Activated CD8-positive, alpha-beta memory T cell treated with anti-CD3 and anti-CD28 coated beads for 48 hours (primary cell): ENCODE data around the gene OR5A1.

Experiments
- DNase-seq, 3 experiments: peaks; one replicate each; pipeline ENCODE4 v3.0.0-alpha.2; 2020; ENCODE audit warnings: low read depth in 2 of 3, low spot score in 2 of 3

Gene OR5A1

DNA sequence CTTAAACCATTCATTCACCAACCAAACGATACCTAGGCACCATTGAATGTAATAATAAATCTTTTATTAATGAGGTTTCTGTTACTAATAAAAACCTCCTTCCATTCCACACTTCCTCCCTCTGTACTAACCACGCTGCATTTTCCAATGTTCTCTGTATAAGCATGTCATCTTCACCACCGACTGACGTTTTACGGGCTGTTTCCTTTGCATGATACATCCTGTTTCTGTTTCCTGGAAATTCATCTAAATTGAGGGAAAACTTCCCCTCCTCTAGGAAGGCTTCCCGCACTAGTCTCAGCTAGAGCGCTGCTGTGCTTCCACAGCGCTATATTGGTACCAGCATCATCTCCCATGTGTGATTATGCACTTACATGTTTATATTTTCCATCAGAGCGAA is 38.9 kb downstream of the OR5A1 start:
- no peak for DNase-seq

DNA sequence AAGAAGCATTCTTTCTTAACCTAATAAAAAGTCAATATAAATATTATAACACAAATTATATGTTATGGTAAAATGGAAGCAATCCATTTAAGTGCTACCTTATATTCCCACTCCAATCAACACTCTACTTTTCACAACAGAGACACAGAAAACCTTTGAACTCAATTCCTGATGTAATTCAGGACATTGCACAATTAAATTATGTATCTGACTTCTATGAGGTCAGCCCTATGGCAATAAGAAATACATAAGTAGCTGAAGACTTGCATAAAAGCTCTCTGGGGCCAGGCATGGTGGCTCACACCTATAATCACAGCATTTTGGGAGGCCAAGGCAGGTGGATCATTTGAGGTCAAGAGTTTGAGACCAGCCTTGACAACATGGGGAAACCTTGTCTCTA is 43.6 kb downstream of the OR5A1 start:
- no peak for DNase-seq

DNA sequence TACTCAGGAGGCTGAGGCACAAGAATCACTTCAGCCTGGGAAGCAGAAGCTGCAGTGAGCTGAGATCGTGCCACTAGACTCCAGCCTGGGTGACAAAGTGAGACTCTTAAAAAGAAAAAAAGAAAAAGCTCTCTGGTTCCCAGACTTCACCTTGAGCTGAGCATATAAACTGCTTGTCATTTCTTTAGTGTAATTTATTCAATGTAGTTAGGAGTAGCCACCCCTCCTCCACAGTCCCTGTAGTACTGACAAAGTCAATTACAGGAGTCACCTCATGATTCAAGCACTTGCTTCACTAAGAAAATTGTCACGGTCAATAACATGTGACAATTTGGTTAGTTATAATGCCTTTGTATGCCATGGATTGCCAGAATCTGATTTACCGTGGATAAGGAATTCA is 44.1 kb downstream of the OR5A1 start:
- no peak for DNase-seq
